ENCODE measurements around the gene ANAPC1. TPM values are rescaled to one million over a fixed set of nuclear protein-coding genes. Genes with fewer than 3 reads are reported as not detected.
"Not testable (repeated sequence)": the region's sequence is repeated elsewhere in the genome, so short reads cannot be mapped to it uniquely, and the experiment has no call there.

The ANAPC1 gene
- total and polyA plus RNA-seq, 4 experiments from 2014 or later, result 22.2 to 60.2 (median 42.1) TPM

DNA sequence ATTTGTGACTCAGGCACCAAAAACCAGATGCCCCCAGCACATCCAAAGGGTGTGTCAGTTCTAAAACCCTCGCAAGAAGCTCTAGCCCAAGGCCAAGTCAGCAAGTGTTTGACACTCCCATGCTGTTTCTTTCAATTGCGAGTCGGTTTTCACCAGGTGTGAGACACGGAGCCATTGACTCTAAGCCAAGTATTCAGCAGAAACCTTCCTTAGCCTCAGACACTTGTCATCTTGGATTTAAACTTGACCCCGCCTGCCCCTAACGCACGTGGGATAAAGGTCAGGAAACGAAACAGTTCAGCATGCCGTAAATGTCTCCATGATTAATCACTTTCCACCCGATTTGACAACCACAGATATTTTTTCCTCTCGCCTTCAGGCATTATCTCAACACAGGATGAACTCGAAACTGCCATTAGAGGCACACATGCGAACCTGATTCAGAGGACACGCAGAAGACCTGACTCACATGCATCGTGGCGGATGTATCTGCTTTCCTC lies 156.3 kb downstream of the ANAPC1 start:
- H3K4me3 Mint-ChIP-seq; H3K27ac ChIP-seq (ENCODE audit: low read depth, low read length); CTCF ChIA-PET (ENCODE audit: partially characterized antibody); H3K27me3 ChIP-seq (ENCODE audit: insufficient read depth, low read length); H3K36me3 ChIP-seq (ENCODE audit: insufficient read depth, low read length); H3K9me3 ChIP-seq (ENCODE audit: control insufficient read depth in 1 of 2, low read length in 2 of 2); H3K4me1 ChIP-seq (ENCODE audit: insufficient read depth, low read length); H3K4me3 ChIP-seq (ENCODE audit: low read length in 2 of 2); H3K4me1 Mint-ChIP-seq; H3K27ac Mint-ChIP-seq; DNase-seq; POLR2A ChIA-PET (ENCODE audit: partially characterized antibody); intact Hi-C loops (cut with micrococcal nuclease); H3K36me3 Mint-ChIP-seq; H3K27me3 Mint-ChIP-seq; H3K9me3 Mint-ChIP-seq: not testable (repeated sequence)

DNA sequence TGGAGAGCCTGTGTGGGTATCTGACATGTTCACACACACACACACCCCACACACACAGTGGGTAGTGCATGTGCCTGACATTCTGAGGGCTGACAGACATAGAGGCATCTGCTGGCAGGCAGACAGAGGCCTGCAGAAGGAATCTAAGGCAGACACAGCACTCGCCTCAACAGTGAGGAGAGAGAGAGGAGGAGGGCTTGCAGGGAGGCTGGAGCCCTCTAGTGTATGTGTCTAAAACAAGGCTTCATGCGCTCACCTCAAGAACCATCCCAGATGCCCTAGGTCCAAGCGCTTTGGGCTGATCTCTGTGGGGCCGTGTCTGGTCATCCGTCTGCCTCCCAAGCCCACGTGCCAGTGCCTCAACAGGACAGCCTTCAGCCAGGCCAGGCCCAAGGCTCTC lies 158.3 kb downstream of the ANAPC1 start:
- H3K27ac ChIP-seq (ENCODE audit: low read depth, low read length); intact Hi-C loops (cut with micrococcal nuclease); H3K27me3 ChIP-seq (ENCODE audit: insufficient read depth, low read length); H3K36me3 Mint-ChIP-seq; H3K4me3 Mint-ChIP-seq; POLR2A ChIA-PET (ENCODE audit: partially characterized antibody); DNase-seq; H3K4me1 ChIP-seq (ENCODE audit: insufficient read depth, low read length); H3K27ac Mint-ChIP-seq; H3K27me3 Mint-ChIP-seq; H3K9me3 Mint-ChIP-seq; H3K36me3 ChIP-seq (ENCODE audit: insufficient read depth, low read length); H3K4me1 Mint-ChIP-seq; H3K9me3 ChIP-seq (ENCODE audit: control insufficient read depth in 1 of 2, low read length in 2 of 2); H3K4me3 ChIP-seq (ENCODE audit: low read length in 2 of 2); CTCF ChIA-PET (ENCODE audit: partially characterized antibody): not testable (repeated sequence)

DNA sequence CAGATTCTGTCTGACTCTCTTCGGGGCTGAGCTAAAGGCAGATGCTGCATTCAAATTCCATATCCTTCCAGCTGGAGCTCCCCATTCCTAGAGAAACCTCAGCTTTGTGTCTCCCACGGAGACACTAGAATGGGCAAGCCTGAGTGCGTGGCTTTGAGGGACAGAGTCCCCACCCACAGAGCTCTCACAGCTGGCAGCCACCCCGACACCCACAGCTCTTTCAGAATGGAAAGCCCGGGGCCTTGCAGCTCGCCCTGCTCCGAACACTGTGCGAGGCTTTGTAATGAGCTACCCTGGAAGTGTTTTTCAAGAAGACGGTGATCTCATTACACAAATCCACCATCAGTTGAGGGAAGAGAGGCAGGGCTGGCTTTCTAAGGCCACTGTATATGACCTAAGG lies 164.4 kb downstream of the ANAPC1 start:
- H3K27ac ChIP-seq (ENCODE audit: low read depth, low read length); DNase-seq; intact Hi-C loops (cut with micrococcal nuclease); H3K27me3 ChIP-seq (ENCODE audit: insufficient read depth, low read length); H3K4me1 ChIP-seq (ENCODE audit: insufficient read depth, low read length); H3K9me3 ChIP-seq (ENCODE audit: control insufficient read depth in 1 of 2, low read length in 2 of 2); H3K9me3 Mint-ChIP-seq; H3K4me3 ChIP-seq (ENCODE audit: low read length in 2 of 2); CTCF ChIA-PET (ENCODE audit: partially characterized antibody); H3K36me3 ChIP-seq (ENCODE audit: insufficient read depth, low read length); POLR2A ChIA-PET (ENCODE audit: partially characterized antibody); H3K36me3 Mint-ChIP-seq; H3K4me1 Mint-ChIP-seq; H3K27me3 Mint-ChIP-seq; H3K27ac Mint-ChIP-seq; H3K4me3 Mint-ChIP-seq: not testable (repeated sequence)

Small RNA genes lying within 50 kb of the gene (microRNA-seq; reads per million reads assigned to microRNA genes)
- gene MIR4771-2 (ENCODE audit: borderline microRNAs expressed, borderline number of aligned reads, borderline replicate concordance), result not detected

Other genes starting within 250 kb of the ANAPC1 start
- under 1 TPM; 0.64 to 0.67 TPM for gene MERTK, start 14.4 kb upstream of the ANAPC1 start, total RNA-seq
- under 1 TPM; 0.09 to 0.25 TPM for gene MERTK, start 14.4 kb upstream of the ANAPC1 start, polyA plus RNA-seq
- 10 to 100 TPM; 28.6 to 28.7 TPM for gene TMEM87B, start 171.1 kb upstream of the ANAPC1 start, total RNA-seq
- gene TMEM87B, start 171.1 kb upstream of the ANAPC1 start, polyA plus RNA-seq, result 10 to 100 TPM; 12.5 to 15.1 TPM